ENCODE measurements around the gene PHF10. TPM values are rescaled to one million over a fixed set of nuclear protein-coding genes. Genes with fewer than 3 reads are reported as not detected.

Gene PHF10
- polyA plus RNA-seq, 1 of the 3 experiments (the other 2 are of a cell fraction), result 23.5 TPM

DNA sequence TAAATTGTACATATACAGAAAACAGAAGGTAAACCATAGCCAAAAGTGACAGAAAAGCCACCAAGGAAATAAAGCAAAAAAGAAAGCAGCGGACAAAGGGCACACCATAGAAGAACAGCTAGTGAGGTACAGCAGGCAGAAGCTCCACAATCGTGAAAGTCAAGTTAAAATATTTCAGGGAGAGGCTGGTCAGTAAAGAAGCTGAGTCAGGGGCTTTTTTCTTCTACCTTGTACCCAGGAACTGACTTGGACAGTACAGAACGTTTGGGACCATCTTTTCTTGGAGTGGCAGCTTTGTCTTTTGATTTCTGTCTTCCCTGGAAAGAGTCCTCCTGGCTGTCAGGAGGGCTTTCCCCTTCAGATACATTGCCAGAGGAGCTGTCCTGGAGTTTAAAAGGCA is 14.3 kb downstream of the PHF10 start (continued):
- TF ChIP-seq SMC3 (IDR thresholded peaks at IDR 0.05; ENCODE audit: low read depth, low read length), result no peak
- TF ChIP-seq YY1 (IDR thresholded peaks at IDR 0.05; ENCODE audit: low read depth), result no peak
- TF ChIP-seq EP300 (IDR thresholded peaks at IDR 0.05; ENCODE audit: borderline replicate concordance in 1 of 2, low read depth in 1 of 2, low read length in 1 of 2), result no peak

DNA sequence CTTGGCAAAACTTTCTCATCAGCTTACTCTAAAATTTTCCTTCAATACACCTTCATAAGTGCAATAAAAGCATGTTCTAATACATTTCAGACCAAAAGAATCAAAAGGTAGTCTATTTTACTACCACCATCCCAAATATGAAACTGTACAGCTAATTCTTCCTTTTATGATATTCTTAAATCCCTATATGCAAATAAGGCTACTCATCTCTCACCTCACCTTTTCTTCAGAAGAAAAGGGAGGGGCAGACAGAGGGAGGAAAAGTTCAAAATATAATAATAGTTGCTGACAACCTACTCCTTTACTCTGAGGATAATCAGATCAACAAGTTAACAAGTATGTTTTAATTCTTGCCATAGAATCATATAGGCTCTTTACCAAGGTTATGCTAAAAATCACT is 15.0 kb downstream of the PHF10 start:
- H2AFZ ChIP-seq (ENCODE audit: low read depth), result no peak overlapping the region

GRCh38 chr6:169707772-169708171 is 16.5 kb downstream of the PHF10 start:
- Histone ChIP-seq H3K4me1 (ENCODE audit: control insufficient read depth in 1 of 2, insufficient read depth in 2 of 2, low read depth in 1 of 2, low read length in 1 of 2) (peaks cover 6 to 14% of the 10 kb centered on the region in 2 experiments; a peak in 3 of 4 replicates), H3K9ac (no peak overlapping the region), H3K27ac (ENCODE audit: low read depth in 2 of 2, low read length in 1 of 2) (no peak overlapping the region; a peak in 1 of 4 replicates), H3K27me3 (ENCODE audit: insufficient read depth) (no peaks in the 10 kb centered on the region), H3F3A (replicated peaks; ENCODE audit: insufficient read depth) (peaks cover 15% of the 10 kb centered on the region), H3K79me2 (ENCODE audit: insufficient read depth) (peaks cover 30% of the 10 kb centered on the region), H3K4me3 (ENCODE audit: low read depth in 2 of 2, low read length in 1 of 2) (no peak overlapping the region), H3K36me3 (replicated peaks in 1 of 2; ENCODE audit: control insufficient read depth in 1 of 2, insufficient read depth in 2 of 2, low read length in 1 of 2) (peaks cover 73 to 90% of the 10 kb centered on the region in 2 experiments), H3K9me2 (no peaks in the 10 kb centered on the region), H4K20me1 (ENCODE audit: insufficient read depth) (peaks cover 4% of the 10 kb centered on the region; the same call in 1 of the 2 replicates), H3K9me3 (no peaks in the 10 kb centered on the region), H2AFZ (ENCODE audit: low read depth) (no peak overlapping the region), H3K4me2 (no peak overlapping the region)
- POLR2A ChIA-PET, result no interaction called here
- no peak for DNase-seq
- 100% methylated on average over 2 of the region's 2 CpGs for WGBS (ENCODE audit: low lambda C conversion rate)
- TF ChIP-seq MEF2A (IDR thresholded peaks at IDR 0.05; ENCODE audit: borderline replicate concordance, low read depth) (no peak), FOSL2 (IDR thresholded peaks at IDR 0.05; ENCODE audit: borderline replicate concordance, low read depth) (no peak), ZBTB33 (IDR thresholded peaks at IDR 0.05; ENCODE audit: borderline replicate concordance, low read depth) (no peak)
- CTCF ChIA-PET, result interaction anchor here (2.4 to 2.5 kb wide), 2 partner anchors 11 to 14 kb away, joined by 12 to 17 read pairs; no protein-coding TSS in a partner anchor

More for the DNA sequence above, 15.0 kb downstream of the PHF10 start:
- peaks cover 2% of the 10 kb centered on the region; the same call in 1 of the 2 replicates for H4K20me1 ChIP-seq (ENCODE audit: insufficient read depth)
- no peak overlapping the region for H3K4me2 ChIP-seq
- H3K4me1 ChIP-seq (ENCODE audit: control insufficient read depth in 1 of 2, insufficient read depth in 2 of 2, low read depth in 1 of 2, low read length in 1 of 2), result peaks cover 0 to 1% of the 10 kb centered on the region in 2 experiments; a peak in 2 of 4 replicates
- peak overlapping the region in 1 of 2 experiments; percentile 22; a peak in 1 of 4 replicates for H3K27ac ChIP-seq (ENCODE audit: low read depth in 2 of 2, low read length in 1 of 2)
- H3K9me3 ChIP-seq, result no peaks in the 10 kb centered on the region
- no peak for DNase-seq
- peaks cover 15% of the 10 kb centered on the region for H3K79me2 ChIP-seq (ENCODE audit: insufficient read depth)
- H3K27me3 ChIP-seq (ENCODE audit: insufficient read depth), result no peaks in the 10 kb centered on the region
- H3K36me3 ChIP-seq (replicated peaks in 1 of 2; ENCODE audit: control insufficient read depth in 1 of 2, insufficient read depth in 2 of 2, low read length in 1 of 2), result peaks cover 73 to 83% of the 10 kb centered on the region in 2 experiments
- no peak overlapping the region for H3K9ac ChIP-seq
- ChIA-PET CTCF (interaction anchor here (2.4 to 2.5 kb wide), 2 partner anchors 9 to 12 kb away, joined by 12 to 17 read pairs; no protein-coding TSS in a partner anchor), POLR2A (no interaction called here)
- peaks cover 15% of the 10 kb centered on the region for H3F3A ChIP-seq (replicated peaks; ENCODE audit: insufficient read depth)
- H3K4me3 ChIP-seq (ENCODE audit: low read depth in 2 of 2, low read length in 1 of 2), result no peak overlapping the region
- no peaks in the 10 kb centered on the region for H3K9me2 ChIP-seq
- TF ChIP-seq RAD21 (IDR thresholded peaks at IDR 0.05; ENCODE audit: low read length), result no peak
- no peak for TF ChIP-seq MEF2A (IDR thresholded peaks at IDR 0.05; ENCODE audit: borderline replicate concordance, low read depth)

Data from SK-N-SH (cell line).